COLO668 (cell line): ENCODE results near the gene ADGRB2.

Experiments used
- DNase-seq: peaks from one replicate; lab custom pipeline; 2025; ENCODE audit not compliant: unreplicated experiment; lab: John Stamatoyannopoulos, UW

ADGRB2 gene, protein sequence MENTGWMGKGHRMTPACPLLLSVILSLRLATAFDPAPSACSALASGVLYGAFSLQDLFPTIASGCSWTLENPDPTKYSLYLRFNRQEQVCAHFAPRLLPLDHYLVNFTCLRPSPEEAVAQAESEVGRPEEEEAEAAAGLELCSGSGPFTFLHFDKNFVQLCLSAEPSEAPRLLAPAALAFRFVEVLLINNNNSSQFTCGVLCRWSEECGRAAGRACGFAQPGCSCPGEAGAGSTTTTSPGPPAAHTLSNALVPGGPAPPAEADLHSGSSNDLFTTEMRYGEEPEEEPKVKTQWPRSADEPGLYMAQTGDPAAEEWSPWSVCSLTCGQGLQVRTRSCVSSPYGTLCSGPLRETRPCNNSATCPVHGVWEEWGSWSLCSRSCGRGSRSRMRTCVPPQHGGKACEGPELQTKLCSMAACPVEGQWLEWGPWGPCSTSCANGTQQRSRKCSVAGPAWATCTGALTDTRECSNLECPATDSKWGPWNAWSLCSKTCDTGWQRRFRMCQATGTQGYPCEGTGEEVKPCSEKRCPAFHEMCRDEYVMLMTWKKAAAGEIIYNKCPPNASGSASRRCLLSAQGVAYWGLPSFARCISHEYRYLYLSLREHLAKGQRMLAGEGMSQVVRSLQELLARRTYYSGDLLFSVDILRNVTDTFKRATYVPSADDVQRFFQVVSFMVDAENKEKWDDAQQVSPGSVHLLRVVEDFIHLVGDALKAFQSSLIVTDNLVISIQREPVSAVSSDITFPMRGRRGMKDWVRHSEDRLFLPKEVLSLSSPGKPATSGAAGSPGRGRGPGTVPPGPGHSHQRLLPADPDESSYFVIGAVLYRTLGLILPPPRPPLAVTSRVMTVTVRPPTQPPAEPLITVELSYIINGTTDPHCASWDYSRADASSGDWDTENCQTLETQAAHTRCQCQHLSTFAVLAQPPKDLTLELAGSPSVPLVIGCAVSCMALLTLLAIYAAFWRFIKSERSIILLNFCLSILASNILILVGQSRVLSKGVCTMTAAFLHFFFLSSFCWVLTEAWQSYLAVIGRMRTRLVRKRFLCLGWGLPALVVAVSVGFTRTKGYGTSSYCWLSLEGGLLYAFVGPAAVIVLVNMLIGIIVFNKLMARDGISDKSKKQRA (N-terminal part only)

GRCh38 chr1:31764312-31765040, at the start of gene ADGRB2:
TSS of gene ADGRB2 (minus strand) at chr1:31764340. CDS start at chr1:31757221, 7,119 bp downstream.
- DNase-seq = peak; percentile 76

DNA sequence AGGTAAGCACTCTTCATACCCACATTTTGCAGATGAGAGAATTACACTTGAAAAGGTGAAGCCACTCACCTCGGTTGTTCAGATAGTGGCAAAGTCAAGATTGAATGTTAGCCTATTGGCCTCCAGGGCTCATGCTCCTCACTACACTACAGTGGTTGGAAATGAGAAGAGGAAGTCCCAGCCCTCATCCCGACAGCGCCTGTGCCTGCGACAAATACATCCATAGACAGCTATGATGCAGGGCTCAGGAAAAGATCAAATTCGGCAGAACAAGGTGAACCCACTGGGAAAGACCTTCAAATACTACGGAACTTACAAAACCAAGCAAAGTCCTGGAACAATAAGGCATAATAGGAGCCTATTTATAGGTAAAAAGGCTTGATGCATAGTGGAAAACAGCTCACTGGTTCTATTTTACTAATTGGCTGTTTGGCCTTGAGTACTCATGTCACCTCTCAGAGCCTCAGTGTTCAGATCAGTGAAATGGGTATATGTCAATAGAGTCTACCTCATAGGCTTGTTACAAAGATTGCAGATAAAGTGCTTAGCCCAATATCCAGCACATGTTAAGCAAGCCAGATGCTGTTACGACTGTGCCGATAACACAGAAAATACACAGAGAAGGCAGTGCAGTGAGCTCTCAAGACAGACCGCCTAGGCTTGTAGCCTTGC, 48.2 kb upstream of the ADGRB2 start:
- no peak for DNase-seq

DNA sequence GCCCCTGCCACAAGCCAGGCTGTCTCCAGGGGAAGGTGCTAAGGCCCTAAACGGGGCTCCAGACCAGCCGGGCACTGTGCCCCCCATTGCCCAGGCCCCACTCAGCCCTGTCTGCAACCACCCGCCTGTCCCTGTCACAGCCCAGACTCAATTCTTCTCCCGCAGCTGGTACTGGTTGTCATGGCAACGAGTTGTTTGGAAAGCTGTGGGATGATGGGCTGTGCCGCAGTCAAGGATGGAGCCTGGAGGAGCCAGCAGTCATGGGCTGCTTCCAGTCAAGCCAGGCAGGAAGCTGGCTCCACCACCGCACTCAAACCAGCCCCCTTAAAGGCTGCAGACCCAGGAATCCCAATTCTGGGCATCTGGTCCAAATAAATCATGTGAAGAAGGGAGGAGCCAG, 47.5 kb upstream of the ADGRB2 start:
- DNase-seq = peak; percentile 38

DNA sequence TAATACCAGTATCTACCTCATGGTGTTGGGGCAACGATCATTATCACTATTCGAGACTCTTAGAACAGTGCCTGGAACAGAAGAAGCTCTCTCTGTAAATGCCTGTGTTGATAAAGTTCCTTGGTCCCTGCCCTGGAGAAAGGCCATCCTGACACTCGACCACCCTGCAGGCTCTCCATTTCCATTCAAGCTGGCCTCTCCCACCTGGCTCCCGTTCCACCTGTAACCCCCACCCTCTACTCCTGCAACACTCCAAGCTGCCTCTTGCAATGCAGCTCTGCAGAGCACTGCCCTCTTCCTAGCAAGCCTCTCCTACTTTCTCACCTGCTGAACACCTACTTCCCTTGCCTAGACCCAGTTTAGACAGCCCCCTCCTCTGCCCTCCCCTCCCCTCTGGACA, 45.6 kb upstream of the ADGRB2 start:
- DNase-seq = no peak

DNA sequence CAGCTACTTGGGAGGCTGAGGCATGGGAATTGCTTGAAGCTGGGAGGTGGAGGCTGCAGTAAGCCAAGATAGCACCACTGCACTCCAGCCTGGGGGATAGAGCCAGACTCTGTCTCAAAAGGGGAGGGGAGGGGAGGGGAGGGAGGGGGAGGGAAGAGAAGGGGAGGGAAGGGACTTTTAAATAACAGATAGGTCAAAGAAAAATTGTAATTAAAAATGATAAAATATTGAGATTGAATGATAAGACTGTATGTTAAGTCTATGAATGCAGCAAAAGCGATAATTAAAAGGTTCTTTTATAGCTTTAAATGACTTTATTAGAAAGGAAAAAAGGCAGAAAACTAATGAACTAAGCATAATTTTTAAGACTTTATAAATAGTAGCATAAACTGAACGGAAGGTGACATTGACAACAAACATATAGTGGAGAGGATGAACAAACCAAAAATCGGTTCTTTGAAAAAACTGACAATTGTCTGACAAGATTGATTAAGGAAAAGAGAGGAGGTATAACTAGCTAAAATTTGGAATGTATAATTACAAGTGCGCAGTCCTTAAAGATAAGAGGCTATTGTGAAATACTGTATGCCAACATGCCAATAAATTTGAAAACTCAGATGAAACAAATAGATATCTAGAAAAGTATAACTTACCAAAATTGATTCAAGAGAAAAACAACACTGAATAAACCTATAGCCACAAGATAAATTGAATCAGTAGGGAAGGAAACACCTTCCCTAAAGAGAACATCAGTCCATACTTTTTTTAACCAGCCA, 43.3 kb upstream of the ADGRB2 start:
- DNase-seq = no peak

GRCh38 chr1:31805318-31805717, 41.2 kb upstream of the ADGRB2 start:
- DNase-seq = no peak

DNA sequence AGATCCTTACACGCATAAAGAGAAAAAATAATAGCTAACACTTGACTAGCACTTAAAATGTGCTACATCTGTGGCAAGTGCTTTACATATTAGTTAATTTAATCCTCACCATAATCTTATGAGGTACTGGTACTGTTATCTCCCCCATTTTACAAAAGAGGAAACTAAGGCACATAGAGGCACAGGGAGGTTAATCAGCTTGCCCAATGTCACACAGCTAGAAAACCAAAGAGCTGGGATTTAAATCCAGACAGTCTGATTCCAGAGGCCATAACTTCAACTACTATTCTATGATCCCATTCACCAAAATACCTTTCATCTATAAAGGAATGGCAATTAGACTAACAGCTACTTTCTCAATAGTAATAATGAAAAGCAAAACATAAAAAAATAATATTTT, 40.0 kb upstream of the ADGRB2 start:
- no peak for DNase-seq

DNA sequence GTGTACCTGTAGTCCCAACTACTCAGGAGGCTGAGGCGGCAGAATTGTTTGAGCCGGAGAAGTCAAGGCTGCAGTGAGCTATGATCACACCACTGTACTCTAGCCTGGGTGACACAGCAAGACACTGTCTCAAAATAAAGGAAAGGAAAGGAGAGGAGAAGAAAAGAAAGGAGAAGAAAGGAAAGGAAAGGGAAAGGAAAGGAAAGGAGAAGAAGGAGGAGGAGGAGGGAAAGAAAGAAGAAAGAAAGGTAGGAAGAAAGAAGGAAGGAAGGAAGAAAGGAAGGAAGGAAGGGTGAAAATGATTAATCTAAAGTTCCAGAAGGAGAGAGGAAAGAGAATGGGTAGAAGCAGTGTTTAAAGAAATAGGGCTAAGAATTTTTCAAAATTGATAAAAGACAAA, 39.5 kb upstream of the ADGRB2 start:
- no peak for DNase-seq

- DNase-seq = no peak
Observed at GRCh38 chr1:31802190-31803150, 38.3 kb upstream of the ADGRB2 start.

GRCh38 chr1:31801458-31801857, 37.3 kb upstream of the ADGRB2 start:
- no peak for DNase-seq

DNA sequence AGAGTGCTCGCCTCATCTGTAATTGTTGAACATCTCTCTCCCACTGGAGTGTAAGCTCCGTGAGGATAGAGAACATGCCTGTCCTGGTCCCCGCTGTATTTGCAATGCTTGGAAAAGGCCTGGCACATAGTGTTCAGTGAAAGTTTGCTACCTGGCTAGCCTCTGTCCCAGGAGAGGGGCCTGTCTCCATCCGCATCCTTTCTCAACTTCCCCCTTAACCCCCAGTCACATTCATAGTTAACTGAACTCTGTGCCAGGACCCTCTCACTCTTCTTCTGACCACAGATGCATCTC, 36.5 kb upstream of the ADGRB2 start:
- no peak for DNase-seq

DNA sequence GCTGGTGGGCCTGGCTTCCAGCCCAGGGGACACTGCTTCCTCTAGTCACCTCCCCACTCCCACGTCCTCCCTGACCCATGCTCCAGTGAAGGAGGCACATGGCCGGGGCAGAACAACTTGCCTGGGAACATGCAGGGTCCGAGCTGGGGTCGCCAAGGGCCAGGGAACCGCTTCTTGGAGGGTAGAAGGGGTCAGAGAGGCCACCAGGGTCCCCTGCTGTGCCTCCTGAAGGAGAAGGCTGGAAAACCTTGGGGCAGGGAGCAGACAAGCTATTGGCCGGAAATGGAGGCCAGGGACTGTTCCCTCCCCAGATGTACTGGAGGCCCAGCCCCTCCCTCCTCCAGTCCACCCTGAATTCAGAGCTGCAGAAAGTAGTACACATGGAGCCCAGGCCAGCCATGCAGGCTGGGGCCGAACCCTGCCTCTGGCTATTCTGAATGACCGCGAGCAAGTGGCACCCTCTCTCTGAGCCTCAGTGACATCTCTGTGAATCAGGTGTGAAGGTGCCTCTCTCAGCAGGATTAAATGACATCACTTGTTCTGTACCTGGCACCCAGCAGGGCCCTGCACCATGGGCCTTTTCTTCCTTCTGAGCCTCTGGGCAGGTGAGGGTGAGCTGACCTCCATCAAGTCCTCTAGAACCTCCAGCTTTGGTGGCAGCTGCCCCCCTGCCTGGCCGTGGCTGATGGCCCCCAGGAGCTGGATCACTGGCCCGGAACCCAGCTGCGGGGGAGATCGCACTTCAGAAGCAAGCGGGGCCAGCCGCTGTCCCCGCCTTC, 35.9 kb upstream of the ADGRB2 start:
- no peak for DNase-seq

DNA sequence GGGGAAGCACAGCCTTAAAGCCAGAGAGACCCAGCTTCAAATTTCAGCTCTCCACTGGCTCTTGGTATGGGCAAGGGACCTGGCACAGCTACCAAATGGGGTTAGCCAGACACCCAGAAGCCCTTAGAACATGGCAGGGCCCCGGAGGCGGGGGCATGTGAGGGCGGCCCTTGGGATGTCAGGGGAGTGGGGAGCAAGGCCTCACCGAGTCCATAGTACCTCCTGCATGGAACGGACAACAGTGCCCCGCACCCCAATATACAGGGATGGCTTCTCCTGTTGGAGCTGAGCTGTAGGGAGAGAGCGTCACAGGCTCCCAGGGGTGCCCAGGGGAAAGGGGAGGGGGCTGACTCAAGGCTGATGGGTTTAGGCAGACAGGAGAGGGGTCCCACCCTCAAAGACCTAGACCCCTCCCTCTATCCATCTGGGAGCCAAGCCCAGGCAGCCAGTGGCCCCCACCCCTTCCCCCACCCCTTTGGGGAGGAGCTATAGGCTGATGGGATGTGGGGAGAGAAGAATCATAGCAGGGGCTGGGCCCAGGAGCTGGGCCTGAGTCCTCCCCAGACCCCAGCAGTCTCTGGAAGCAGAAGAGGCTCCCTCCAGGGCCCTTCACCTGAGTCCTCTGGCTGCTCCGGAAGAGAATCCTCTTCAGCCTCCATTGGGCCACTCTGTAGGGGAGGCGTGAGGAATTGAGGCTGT, 35.2 kb upstream of the ADGRB2 start:
- no peak for DNase-seq

- no peak for DNase-seq
Observed at GRCh38 chr1:31798433-31799195, 34.5 kb upstream of the ADGRB2 start.

DNA sequence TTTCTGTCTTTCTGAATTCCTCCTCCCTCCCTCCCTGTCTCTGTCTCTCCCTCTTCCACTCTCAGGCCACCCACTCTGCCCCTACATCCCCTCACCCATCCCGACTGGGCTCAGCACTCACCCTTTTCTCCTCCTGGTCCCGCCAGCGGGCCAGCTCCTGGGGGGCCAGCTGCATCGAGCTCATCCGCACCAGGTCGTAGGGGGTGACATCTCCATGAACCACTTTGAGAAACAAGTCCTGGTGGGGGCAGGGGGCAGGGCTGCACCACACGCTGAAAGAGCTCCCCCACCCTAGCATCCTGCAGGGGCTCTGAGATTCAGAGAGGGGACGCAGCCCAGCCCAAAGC, 33.9 kb upstream of the ADGRB2 start:
- DNase-seq = no peak

DNA sequence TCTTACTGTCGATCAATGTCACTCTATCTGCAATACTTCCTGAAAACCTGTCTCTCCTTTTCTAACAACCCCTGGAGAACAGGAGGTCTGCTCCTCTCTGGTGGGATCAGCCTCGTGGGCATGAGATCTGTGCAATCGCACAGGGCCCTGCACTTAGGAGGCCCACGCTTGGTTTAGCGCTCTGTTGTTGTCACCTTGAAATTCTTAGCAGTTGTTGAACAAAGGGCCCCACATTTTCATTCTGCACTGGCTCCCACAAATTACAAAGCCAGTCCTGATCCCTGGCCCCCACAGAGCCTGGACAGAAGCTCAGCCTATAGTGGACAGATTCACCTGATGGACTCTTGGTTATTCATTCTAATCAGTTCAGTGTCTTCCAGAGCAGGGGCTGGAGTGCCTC, 33.1 kb upstream of the ADGRB2 start:
- DNase-seq = no peak

DNA sequence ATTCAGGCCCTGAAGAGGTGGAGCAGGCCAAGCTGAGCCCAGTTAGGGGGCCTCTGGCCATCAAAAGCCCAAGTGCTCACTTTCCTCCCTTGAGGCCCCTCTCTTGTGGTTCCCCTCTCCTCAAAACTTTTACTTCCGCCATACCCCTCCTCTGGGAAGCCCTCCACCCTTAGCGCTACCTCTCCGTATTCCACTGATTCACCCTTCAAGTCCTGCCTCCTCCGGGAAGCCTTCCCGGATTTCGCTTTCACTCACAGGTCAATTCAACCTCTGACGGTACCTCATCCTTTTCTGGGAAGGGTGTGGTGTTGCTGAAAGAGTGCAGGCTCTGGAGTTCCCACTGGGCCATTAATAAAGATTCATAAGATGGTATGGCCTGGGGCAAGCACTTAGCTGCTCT, 32.6 kb upstream of the ADGRB2 start:
- no peak for DNase-seq
